Activated naive CD8-positive, alpha-beta T cell treated with anti-CD3 and anti-CD28 coated beads, Interleukin-2, amount 50 U/mL, for 24 hours (primary cell): ENCODE data around the gene PRDM16.

Experiments used
- ATAC-seq: fragments of 150-1000 bp; cut with Tn5 transposase; one replicate; pipeline ENCODE4 v1.10.0; 2021
- DNase-seq: peaks from one replicate; pipeline ENCODE4 v3.0.0; 2021
- H3K27ac Mint-ChIP-seq: one replicate; pipeline ENCODE4 v1.8.0; 2021; ENCODE audit warnings: mild to moderate bottlenecking, mixed read lengths
- H3K27me3 Mint-ChIP-seq: one replicate; pipeline ENCODE4 v1.8.0; 2021; ENCODE audit warnings: mixed read lengths
- H3K36me3 Mint-ChIP-seq: one replicate; pipeline ENCODE4 v1.8.0; 2021; ENCODE audit warnings: low read depth, mixed read lengths
- H3K4me1 Mint-ChIP-seq: one replicate; pipeline ENCODE4 v1.8.0; 2021; ENCODE audit warnings: mixed read lengths
- H3K4me3 Mint-ChIP-seq: one replicate; pipeline ENCODE4 v1.8.0; 2021; ENCODE audit warnings: mild to moderate bottlenecking, moderate library complexity, mixed read lengths
- H3K9me3 Mint-ChIP-seq: one replicate; pipeline ENCODE4 v1.8.0; 2021; ENCODE audit warnings: mixed read lengths

The PRDM16 gene

DNA sequence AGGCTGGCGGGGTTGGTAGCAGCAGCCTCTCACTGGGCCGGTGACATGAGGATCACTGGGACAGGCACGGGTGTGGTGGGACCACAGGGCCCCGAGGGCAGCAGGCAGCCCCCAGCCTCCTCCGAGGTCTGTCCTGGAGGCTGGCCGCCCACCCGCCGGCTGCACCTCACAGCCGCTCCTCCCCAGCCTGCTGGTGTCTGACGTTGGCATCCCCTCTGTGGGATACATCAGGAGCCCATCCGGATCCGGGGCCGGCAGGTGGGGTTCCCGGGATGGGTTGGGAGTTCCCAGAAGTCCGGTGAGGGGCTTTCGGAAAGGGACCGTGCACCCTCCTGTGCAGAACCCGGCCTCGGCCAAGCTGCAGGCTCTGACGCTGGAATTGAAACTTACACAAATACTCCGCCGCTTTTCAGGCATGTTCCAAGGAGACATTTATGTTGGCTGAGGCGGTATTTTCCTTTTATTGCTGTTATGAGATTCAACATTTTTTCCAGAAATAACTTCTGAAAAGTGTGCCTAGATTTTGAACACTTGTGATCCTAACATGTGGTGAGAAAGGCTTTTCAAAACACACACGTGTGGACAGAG is 243.4 kb downstream of the PRDM16 start:
- Mint-ChIP-seq H3K4me3 (no peak overlapping the region), H3K4me1 (peaks cover 15% of the 10 kb centered on the region), H3K9me3 (peaks cover 6% of the 10 kb centered on the region), H3K36me3 (peaks cover 2% of the 10 kb centered on the region), H3K27me3 (peaks cover 18% of the 10 kb centered on the region), H3K27ac (peak overlapping the region; percentile 18)
- no peak for DNase-seq
- no peak for ATAC-seq

DNA sequence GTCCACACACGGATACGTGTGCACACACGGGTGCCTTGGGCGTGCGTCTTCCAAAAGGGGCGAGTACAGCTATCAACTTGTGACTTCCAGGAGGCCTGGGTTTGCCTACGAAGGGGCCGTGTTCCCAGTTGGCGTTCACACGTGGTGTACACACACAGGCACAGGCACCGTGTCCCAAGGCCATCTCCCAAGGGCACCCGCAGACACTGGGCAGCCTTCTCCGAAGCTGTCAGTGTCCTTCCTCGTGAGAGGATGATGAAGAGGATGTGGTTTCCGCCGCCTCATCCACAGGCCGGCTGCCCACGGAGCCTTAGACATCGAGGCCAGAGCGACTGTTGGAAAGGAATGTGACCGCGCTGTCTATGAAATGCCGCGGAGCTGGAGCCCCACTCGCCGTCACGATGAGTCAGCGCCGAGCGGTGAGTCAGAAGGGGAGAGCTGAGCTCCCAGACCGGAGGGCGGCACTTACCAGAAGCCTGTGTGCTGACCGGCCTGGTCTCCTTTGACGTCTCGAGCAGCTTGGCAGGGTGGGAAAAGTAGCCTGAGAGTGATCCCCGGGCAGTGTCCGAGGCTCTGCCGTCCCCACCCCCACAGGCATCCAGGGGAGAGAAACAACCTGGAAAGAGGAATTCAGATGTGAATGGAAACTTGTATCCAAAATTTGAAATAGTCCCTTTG is 244.0 kb downstream of the PRDM16 start:
- H3K4me3 Mint-ChIP-seq, result no peak overlapping the region
- H3K9me3 Mint-ChIP-seq, result peaks cover 6% of the 10 kb centered on the region
- H3K27me3 Mint-ChIP-seq, result peaks cover 18% of the 10 kb centered on the region
- ATAC-seq (peak; percentile 82), DNase-seq (peak; percentile 77)
- H3K27ac Mint-ChIP-seq, result peak overlapping the region; percentile 18
- peaks cover 15% of the 10 kb centered on the region for H3K4me1 Mint-ChIP-seq
- H3K36me3 Mint-ChIP-seq, result peaks cover 2% of the 10 kb centered on the region

GRCh38 chr1:3313576-3313950 is 244.6 kb downstream of the PRDM16 start:
- Mint-ChIP-seq H3K27me3 (peaks cover 18% of the 10 kb centered on the region), H3K9me3 (peaks cover 6% of the 10 kb centered on the region), H3K36me3 (peaks cover 2% of the 10 kb centered on the region), H3K27ac (no peak overlapping the region), H3K4me3 (no peak overlapping the region), H3K4me1 (peaks cover 15% of the 10 kb centered on the region)
- ATAC-seq (no peak), DNase-seq (no peak)

DNA sequence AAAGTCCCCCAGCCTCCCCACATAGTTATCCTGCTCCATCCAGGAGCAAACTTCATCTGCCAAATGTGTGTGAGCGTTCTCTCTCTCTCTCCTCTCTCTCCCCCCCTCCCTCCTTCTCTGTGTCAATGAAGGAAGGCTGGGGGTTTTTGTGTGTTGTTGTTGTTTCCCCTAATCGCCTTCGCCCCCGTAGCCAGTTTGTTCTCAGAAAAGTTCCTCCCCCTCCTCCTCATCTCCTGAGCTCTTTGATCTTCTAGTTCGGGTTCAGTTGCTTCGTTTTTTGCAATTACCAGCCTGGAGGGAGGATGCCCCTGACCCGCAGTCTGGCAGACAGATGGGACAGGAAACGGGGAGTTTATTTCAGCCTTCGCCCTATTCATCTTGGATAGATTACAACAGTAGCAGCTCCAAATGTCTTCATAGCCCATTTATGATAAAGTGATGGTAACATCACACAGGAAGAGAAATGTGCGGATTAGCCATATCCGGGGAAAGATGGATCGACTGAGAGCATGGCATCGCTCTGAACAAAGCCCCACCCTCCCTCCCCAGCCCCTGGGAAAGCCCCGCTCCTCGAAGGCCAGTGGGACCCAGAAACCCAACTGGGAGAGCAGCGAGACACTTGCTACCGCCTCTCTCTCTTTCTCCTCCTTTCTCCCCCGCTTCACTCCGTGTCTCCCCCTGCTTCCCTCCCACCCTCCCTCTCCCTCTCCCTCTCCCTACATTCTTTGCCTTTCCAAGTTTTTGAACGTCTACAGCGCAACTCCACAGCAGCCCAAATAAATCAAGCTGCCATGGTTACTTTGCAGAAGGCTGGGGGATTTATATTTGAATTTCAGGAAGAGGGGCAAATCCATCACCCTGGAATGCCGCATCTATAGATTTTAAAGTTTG is 245.7 kb downstream of the PRDM16 start:
- Mint-ChIP-seq H3K27me3 (peaks cover 13% of the 10 kb centered on the region), H3K9me3 (peaks cover 6% of the 10 kb centered on the region), H3K36me3 (peaks cover 2% of the 10 kb centered on the region), H3K4me1 (peaks cover 15% of the 10 kb centered on the region), H3K4me3 (no peak overlapping the region), H3K27ac (no peak overlapping the region)
- ATAC-seq (no peak), DNase-seq (no peak)

DNA sequence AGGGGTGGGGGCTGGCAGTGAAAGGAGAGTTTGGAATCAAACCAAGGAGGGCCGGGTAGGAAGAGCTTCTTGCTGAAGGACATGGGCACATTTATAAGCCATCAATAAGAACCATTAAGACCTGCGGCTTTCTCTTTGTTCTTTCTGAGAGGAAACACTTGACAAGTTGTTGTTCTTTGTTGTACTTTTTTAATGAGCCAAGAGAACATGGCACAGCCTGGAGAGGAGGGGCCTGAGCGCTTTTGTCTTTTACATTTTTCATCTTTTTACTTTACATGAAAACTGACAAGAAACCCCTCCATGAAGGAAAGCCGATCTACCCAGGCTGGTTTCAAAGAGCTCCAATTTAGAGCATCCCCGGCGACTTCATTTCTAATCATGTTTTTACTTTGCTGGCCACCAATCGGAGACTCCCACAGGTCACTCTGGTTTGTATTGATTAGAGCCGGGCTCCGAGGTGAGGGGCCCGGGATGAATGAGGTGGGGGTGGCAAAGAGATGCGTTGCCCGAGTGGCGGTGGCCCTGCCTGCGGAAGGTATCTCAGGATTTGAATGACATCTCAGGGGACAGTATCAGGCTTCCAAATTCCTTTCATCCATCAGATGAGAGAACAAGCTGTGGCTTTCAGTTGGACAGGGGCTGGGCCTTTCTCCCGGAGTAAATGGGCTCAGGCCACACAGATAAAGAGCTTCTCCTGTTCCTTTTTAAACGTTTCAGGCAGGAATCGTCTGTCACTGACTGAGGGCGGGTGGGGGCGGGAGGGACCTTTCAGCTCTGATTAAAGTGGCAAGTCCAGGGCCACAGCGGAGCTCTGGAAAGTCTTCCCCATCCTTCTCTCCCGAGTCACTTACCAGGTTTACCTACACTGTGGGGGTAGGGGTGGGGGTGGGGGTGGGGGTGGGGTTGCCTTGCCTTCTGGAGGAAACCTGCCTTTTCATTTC is 246.7 kb downstream of the PRDM16 start:
- Mint-ChIP-seq H3K36me3 (peaks cover 2% of the 10 kb centered on the region), H3K4me1 (peaks cover 15% of the 10 kb centered on the region), H3K27me3 (peaks cover 11% of the 10 kb centered on the region), H3K9me3 (peaks cover 6% of the 10 kb centered on the region), H3K4me3 (no peak overlapping the region), H3K27ac (no peak overlapping the region)
- no peak for ATAC-seq
- no peak for DNase-seq

DNA sequence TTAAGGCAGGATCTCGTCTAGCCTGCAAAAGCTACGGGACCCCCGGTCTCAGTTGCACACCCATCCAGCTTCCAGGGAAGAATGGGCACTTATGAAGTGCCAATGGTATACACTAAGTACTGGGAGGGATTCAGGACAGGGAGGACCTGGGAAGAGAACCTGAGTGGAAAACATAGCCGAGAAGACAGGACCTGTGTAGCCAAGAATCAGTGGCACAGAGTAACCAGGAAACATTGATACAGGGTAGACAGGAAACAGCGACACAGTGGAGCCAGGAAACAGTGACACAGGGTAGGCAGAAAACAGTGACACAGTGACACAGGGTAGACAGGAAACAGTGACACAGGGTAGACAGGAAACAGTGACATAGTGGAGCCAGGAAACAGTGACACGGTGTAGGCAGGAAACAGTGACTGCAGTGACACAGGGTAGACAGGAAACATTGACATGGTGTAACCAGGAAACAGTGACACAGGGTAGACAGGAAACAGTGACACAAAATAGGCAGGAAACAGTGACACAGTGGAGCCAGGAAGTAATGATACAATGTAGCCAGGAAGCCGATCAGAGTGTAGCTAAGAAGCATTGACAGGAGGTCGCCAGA is 247.4 kb downstream of the PRDM16 start:
- no peak for DNase-seq
- Mint-ChIP-seq H3K27ac (peak overlapping the region; percentile 87), H3K9me3 (peaks cover 6% of the 10 kb centered on the region), H3K4me3 (no peak overlapping the region), H3K27me3 (peaks cover 10% of the 10 kb centered on the region), H3K36me3 (peaks cover 2% of the 10 kb centered on the region), H3K4me1 (peaks cover 15% of the 10 kb centered on the region)
- peak; percentile 68 for ATAC-seq

GRCh38 chr1:3317456-3317855 is 248.5 kb downstream of the PRDM16 start:
- no peak overlapping the region for H3K4me3 Mint-ChIP-seq
- ATAC-seq (no peak), DNase-seq (no peak)
- peaks cover 8% of the 10 kb centered on the region for H3K27me3 Mint-ChIP-seq
- H3K36me3 Mint-ChIP-seq, result peaks cover 2% of the 10 kb centered on the region
- peaks cover 6% of the 10 kb centered on the region for H3K9me3 Mint-ChIP-seq
- no peak overlapping the region for H3K27ac Mint-ChIP-seq
- H3K4me1 Mint-ChIP-seq, result peaks cover 15% of the 10 kb centered on the region

DNA sequence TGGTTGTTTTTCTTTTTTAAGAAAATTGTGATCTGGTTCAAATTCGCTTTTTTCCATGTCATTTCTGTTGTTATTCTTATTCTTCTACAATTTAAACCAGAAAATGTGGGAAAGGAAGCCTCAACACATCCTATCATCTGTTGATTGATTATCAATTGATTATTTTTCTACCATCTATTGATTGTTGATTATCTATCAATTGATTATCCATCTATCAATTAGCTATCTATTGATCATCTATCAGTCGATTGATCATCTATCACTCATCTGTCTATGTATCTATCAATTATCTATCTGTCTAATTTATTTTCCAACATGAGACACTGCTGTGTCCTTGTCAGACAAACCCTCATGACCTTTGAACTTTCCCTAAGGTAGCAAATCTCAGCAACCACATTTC is 249.3 kb downstream of the PRDM16 start:
- Mint-ChIP-seq H3K36me3 (peaks cover 2% of the 10 kb centered on the region), H3K4me1 (peaks cover 8% of the 10 kb centered on the region), H3K27me3 (no peaks in the 10 kb centered on the region), H3K27ac (no peak overlapping the region), H3K4me3 (no peak overlapping the region), H3K9me3 (peaks cover 6% of the 10 kb centered on the region)
- no peak for ATAC-seq
- DNase-seq, result no peak

- H3K9me3 Mint-ChIP-seq, result peaks cover 6% of the 10 kb centered on the region
- H3K27me3 Mint-ChIP-seq, result peaks cover 4% of the 10 kb centered on the region
- no peak overlapping the region for H3K4me3 Mint-ChIP-seq
- peaks cover 2% of the 10 kb centered on the region for H3K36me3 Mint-ChIP-seq
- ATAC-seq (peak; percentile 41), DNase-seq (peak; percentile 44)
- H3K4me1 Mint-ChIP-seq, result peaks cover 8% of the 10 kb centered on the region
- H3K27ac Mint-ChIP-seq, result no peak overlapping the region
These were observed 250.9 kb downstream of the PRDM16 start for GRCh38 chr1:3319874-3320245.

DNA sequence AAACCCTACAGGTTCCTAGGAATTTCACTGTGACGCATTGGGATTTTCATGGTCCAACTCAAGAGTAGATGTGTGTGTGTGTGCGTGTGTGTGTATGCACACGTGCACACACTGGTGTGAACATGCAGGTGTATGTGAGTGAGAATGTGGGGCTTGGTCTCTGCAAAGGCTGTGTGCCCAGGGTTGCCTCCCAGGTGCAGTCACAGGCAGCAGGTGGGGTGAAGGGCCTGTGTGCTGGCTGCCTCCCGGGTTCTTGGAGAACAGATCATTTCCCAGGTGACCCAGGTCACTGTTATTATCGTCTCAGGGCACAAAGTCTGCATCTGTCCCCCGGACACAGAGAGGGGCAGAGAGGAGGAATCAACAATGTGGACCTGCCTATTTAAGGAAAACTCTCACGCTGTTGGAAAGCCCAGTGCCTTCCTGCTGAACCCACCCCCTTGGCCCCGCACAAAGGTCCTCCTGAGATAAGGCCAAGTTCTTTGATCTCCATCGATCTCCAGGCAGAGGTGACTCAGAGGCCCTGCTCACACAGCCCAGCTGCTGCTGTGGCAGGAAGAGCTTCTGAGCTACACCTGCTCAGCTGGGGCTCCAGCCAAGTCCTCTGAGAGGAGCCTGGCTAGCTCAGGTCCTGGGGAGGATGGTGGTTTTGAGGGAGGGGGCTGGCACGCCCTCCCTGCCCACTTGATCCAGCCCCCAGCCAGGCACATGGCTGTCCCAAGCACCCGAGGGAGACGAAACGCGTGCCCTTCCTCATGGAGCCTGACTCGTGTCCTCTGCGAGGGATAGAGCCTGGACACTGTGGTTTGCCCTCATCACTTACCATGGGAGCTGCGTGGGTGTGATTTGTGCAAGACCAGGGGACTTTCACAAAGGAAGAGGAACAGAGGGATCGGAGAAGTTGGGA is 251.5 kb downstream of the PRDM16 start:
- Mint-ChIP-seq H3K9me3 (peaks cover 6% of the 10 kb centered on the region), H3K27me3 (peaks cover 4% of the 10 kb centered on the region), H3K4me3 (no peak overlapping the region), H3K36me3 (no peaks in the 10 kb centered on the region), H3K27ac (no peak overlapping the region), H3K4me1 (peaks cover 8% of the 10 kb centered on the region)
- DNase-seq, result no peak
- ATAC-seq, result no peak

DNA sequence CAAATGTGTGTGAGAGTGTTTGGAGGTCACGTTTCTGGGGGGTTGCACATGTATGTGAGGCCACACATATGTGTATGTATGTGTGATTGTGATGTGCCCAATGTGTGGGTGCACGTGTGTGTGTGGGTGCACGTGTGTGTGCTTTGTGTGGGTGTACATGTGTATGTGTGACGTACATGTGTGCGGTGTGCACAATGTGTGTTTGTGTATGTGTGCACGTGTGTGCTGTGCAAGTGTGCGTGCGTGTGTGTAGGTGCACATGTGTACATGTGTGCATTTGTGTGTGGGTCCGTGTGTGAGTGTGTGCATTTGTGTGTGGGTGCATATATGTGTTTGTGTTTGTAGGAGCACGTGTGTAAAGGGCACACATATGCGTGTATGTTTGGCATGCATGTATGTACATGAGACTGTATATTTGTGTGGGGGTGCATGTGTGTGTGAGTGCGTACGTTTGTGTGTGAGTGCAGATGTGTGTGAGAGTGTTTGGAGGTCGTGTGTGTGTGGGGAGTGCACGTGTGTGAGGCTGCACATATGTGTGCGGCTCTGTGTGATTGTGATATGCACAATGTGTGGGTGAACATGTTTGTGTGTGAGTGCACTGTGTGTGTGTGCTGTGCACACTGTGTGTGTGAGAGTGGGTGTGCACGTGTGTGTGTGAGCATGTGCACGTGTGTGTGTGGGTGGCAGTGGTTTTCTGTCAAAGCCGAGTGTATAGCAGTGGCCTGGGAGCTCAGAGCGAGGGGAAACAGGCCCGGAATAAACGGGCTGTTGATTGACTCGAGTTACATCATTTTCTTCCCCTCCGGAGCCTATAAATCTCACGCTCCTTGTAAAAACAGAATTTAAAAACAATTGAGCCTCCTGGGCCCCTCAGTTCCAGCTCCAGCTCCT is 252.8 kb downstream of the PRDM16 start:
- DNase-seq (no peak), ATAC-seq (no peak)
- H3K27me3 Mint-ChIP-seq, result peaks cover 7% of the 10 kb centered on the region
- no peaks in the 10 kb centered on the region for H3K9me3 Mint-ChIP-seq
- peaks cover 2% of the 10 kb centered on the region for H3K4me1 Mint-ChIP-seq
- H3K4me3 Mint-ChIP-seq, result no peak overlapping the region
- no peak overlapping the region for H3K27ac Mint-ChIP-seq
- H3K36me3 Mint-ChIP-seq, result no peaks in the 10 kb centered on the region

DNA sequence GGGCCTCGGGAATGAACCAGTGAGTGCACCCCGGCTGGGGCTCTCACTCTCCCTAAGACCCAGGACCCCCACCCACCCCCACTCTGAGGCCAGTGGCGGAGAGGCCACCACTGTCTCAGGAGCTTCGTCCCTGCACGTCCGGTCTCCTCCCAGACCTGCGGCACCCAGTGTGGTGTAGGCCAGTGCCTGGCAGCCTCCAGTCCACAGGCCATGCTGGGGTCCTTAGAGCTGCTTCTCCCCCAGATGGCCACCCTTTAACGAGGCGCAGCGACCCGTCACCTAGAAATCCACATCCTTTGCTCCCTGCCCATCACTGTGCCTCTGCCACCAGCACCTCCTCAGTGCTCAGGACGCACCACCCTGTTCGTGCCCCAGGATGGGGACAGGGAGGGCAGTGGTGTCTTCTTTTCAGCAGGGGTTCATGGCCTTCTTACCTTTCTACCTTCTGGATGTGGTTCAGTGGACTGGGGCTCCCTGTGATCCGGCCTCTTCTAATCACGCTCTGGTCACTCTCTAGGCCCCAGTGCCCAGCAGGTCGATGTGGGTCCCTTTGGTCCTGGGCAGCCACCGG is 253.5 kb downstream of the PRDM16 start:
- no peak overlapping the region for H3K27ac Mint-ChIP-seq

More for the DNA sequence above, 253.5 kb downstream of the PRDM16 start:
- Mint-ChIP-seq H3K9me3 (no peaks in the 10 kb centered on the region), H3K4me3 (no peak overlapping the region), H3K36me3 (no peaks in the 10 kb centered on the region), H3K4me1 (no peaks in the 10 kb centered on the region), H3K27me3 (peaks cover 7% of the 10 kb centered on the region)
- no peak for ATAC-seq
- no peak for DNase-seq
